Activated T-cell treated with anti-CD3 and anti-CD28 coated beads, Interleukin-2, amount 50 U/mL, for 24 hours (primary cell): Measurements from ENCODE around the gene SEC63.

Source experiments
- DNase-seq: peaks from one replicate; pipeline ENCODE4 v3.0.0-alpha.2; 2020
- H3K27ac Mint-ChIP-seq: 2 replicates; pipeline ENCODE4 v1.8.0; 2020; ENCODE audit warnings: mild to moderate bottlenecking, mixed read lengths
- H3K27me3 Mint-ChIP-seq: 2 replicates; pipeline ENCODE4 v1.8.0; 2020; ENCODE audit warnings: mixed read lengths
- H3K36me3 Mint-ChIP-seq: 2 replicates; pipeline ENCODE4 v1.8.0; 2020; ENCODE audit warnings: low read depth, mixed read lengths
- H3K4me1 Mint-ChIP-seq: 2 replicates; pipeline ENCODE4 v1.8.0; 2020; ENCODE audit warnings: low read depth, mixed read lengths
- H3K4me3 Mint-ChIP-seq: 2 replicates; pipeline ENCODE4 v1.8.0; 2020; ENCODE audit warnings: mild to moderate bottlenecking, moderate library complexity, mixed read lengths
- H3K9me3 Mint-ChIP-seq: 2 replicates; pipeline ENCODE4 v1.8.0; 2020; ENCODE audit warnings: mixed read lengths

The SEC63 gene

DNA sequence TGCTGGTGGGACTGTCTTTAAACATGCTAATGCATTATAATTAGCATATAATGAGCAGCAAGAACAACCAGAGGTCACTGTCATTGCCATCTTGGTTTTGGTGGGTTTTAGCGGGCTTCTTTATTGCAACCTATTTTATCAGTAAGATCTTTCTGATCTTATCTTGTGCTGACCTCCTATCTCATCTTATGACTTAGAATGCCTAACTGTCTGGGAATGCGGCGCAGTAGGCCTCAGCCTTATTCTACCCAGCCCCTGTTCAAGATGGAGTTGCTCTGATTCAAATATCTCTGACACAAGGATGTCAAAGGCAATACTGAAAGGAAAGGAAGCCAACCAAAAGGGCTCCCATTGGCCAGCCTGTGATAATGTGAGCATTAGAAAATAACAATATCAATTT is 29.8 kb upstream of the SEC63 start:
- H3K27ac Mint-ChIP-seq = no peak overlapping the region

DNA sequence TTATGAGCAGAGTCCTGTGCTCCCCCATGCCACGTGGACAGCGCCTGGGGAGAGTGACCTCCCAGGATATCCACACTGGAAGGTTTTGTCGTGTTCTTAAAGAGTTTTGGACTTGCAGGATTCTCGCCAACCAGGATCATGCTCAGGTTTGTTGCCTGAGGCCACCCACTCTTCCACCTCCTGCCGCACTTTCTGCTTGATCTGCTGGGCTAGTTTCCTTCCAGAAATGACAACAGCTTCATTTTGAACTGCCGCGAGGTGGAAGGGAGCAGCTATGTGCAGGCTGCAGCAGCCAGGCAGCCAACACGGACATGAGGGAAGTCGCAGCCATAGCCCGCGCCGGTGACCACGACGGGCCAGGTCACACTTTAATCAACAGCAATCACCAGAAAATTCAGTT is 27.7 kb upstream of the SEC63 start:
- Mint-ChIP-seq H3K36me3 (no peaks in the 10 kb centered on the region), H3K9me3 (no peaks in the 10 kb centered on the region), H3K4me3 (no peak overlapping the region), H3K4me1 (no peaks in the 10 kb centered on the region), H3K27me3 (no peaks in the 10 kb centered on the region), H3K27ac (no peak overlapping the region)
- DNase-seq = no peak

More for the DNA sequence above, 29.8 kb upstream of the SEC63 start:
- H3K4me1 Mint-ChIP-seq = peaks cover 2% of the 10 kb centered on the region
- H3K4me3 Mint-ChIP-seq = no peak overlapping the region
- DNase-seq = no peak
- no peaks in the 10 kb centered on the region for H3K9me3 Mint-ChIP-seq
- no peaks in the 10 kb centered on the region for H3K36me3 Mint-ChIP-seq
- H3K27me3 Mint-ChIP-seq = no peaks in the 10 kb centered on the region

DNA sequence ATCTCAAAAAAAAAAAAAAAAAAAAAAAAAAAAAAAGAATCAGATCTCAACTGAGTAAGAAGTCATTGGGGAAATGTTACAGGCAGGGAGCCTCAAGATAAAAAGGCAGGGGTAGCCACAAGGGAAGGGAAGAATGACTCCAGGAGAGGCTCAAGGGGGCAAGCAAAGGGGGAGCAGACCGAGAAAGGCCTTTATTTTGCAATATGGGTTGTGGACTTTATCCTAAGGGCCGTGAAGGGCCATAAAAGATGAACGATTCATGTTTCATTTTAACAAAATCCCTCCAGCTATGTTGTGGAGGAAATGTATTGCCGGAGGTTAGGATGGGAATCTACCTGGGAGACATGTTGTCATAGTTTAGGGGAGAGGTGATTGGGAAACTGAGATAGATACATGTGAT is 25.8 kb upstream of the SEC63 start:
- no peaks in the 10 kb centered on the region for H3K36me3 Mint-ChIP-seq
- no peak overlapping the region for H3K27ac Mint-ChIP-seq
- no peak for DNase-seq
- no peak overlapping the region for H3K4me3 Mint-ChIP-seq
- no peaks in the 10 kb centered on the region for H3K27me3 Mint-ChIP-seq
- H3K9me3 Mint-ChIP-seq = no peaks in the 10 kb centered on the region
- no peaks in the 10 kb centered on the region for H3K4me1 Mint-ChIP-seq

DNA sequence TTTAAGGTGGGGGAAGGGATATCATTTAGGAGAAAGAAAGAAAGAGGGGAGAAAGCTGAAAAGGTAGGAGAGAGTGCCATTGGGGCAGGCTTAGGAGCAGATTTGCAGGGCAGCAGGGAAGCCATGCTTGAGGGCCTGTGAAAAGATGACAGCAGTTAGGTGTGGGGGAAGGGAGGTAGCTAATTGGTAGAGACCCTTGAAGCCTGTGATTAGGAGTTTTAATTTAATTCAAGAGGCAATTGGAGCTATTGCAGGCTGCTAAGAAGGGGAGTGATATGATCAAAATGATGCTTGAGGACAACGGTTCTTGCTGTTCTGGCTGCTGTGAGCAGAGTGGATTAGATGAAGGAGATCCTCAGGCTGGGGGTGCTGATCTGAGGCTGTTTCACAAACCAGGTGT is 24.5 kb upstream of the SEC63 start:
- no peak overlapping the region for H3K4me3 Mint-ChIP-seq
- no peaks in the 10 kb centered on the region for H3K36me3 Mint-ChIP-seq
- no peak overlapping the region for H3K27ac Mint-ChIP-seq
- no peaks in the 10 kb centered on the region for H3K9me3 Mint-ChIP-seq
- no peaks in the 10 kb centered on the region for H3K4me1 Mint-ChIP-seq
- H3K27me3 Mint-ChIP-seq = no peaks in the 10 kb centered on the region
- no peak for DNase-seq

DNA sequence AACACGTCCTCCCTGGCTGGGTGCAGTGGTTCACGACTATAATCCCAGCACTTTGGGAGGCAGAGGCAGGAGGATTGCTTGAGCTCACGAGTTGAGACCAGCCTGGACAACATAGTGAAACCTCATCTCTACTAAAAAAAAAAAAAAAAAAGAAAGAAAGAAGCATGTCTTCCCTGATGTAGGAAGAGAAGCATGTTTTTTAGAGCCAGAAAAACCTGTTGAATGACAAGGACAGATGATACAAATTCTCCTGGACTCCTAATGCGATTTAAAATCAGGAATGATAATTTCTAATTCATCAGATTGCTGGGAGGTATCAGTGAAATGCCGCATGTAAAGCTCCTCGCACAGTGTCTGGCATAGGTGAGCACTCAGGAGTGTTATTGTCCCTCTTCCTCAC is 23.7 kb upstream of the SEC63 start:
- Mint-ChIP-seq H3K27me3 (no peaks in the 10 kb centered on the region), H3K27ac (no peak overlapping the region), H3K9me3 (no peaks in the 10 kb centered on the region), H3K36me3 (no peaks in the 10 kb centered on the region), H3K4me1 (no peaks in the 10 kb centered on the region), H3K4me3 (no peak overlapping the region)
- no peak for DNase-seq

DNA sequence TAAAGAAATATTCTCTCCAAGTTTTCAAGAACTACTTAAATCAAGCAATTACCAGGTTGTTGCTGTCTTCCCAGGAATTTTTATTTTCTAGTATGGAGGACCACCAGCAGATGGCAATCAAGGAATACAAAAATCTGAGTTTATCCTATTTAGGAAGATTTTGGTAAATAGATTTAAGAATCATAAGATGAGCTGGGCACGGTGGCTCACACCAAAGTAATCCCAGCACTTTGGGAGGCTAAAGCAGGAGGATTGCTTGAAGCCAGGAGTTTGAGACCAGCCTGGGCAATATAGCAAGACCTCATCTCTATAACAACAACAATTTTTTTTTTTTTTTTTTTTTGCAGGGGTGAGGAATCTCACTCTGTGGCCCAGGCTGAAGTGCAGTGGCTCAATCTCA is 19.3 kb upstream of the SEC63 start:
- Mint-ChIP-seq H3K4me3 (no peak overlapping the region), H3K27ac (no peak overlapping the region), H3K4me1 (peaks cover 4% of the 10 kb centered on the region), H3K36me3 (no peaks in the 10 kb centered on the region), H3K27me3 (no peaks in the 10 kb centered on the region), H3K9me3 (no peaks in the 10 kb centered on the region)
- DNase-seq = no peak

DNA sequence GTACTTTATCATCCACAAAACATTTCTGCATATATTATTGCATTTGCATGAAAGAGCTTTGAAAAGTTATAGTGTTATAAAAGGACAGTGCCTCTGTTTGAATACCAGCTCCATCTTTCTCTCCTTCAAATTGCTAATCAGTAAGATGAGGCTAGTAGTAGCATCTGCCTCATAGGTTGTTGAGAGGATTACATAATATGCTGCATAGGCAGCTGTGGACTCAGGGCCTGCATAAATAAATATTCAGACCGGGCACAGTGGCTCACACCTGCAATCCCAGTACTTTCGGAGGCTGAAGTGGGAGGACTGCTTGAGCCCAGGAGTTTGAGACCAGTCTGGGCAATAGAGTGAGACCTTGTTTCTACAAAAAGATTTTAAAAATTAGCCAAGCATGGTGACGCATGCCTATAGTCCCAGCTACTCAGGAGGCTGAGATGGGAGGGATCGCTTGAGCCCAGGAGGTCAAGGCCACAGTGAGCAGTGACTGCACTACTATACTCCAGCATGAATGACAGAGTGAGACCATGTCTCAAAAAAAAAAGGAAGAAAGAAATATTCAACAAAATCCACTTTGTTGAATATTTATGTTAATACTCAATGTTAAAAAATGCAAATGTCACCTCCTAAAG is 18.3 kb upstream of the SEC63 start:
- Mint-ChIP-seq H3K27ac (peak overlapping the region; percentile 22), H3K9me3 (no peaks in the 10 kb centered on the region), H3K4me3 (no peak overlapping the region), H3K4me1 (peaks cover 4% of the 10 kb centered on the region), H3K36me3 (no peaks in the 10 kb centered on the region), H3K27me3 (no peaks in the 10 kb centered on the region)
- no peak for DNase-seq

DNA sequence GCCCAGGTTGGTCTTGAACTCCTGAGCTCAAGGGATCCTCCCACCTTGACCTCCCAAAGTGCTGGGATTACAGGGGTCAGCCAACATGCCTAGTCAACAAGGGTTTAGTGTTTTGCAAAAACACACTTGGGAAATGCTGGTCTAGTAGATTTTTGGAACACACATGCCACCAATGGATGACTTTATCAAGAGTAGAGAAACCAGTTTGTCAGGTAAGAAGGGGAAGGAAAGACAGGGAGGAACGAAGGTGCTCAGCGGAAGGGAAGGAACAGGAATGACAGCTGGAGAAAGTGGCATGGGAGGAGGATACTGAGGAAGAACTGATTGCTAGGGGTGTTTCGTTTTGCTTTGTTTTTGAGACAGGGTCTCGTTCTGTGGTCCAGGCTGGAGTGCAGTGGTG is 15.6 kb upstream of the SEC63 start:
- Mint-ChIP-seq H3K4me3 (no peak overlapping the region), H3K9me3 (no peaks in the 10 kb centered on the region), H3K27me3 (no peaks in the 10 kb centered on the region), H3K4me1 (peaks cover 4% of the 10 kb centered on the region), H3K27ac (no peak overlapping the region), H3K36me3 (no peaks in the 10 kb centered on the region)
- DNase-seq = no peak

DNA sequence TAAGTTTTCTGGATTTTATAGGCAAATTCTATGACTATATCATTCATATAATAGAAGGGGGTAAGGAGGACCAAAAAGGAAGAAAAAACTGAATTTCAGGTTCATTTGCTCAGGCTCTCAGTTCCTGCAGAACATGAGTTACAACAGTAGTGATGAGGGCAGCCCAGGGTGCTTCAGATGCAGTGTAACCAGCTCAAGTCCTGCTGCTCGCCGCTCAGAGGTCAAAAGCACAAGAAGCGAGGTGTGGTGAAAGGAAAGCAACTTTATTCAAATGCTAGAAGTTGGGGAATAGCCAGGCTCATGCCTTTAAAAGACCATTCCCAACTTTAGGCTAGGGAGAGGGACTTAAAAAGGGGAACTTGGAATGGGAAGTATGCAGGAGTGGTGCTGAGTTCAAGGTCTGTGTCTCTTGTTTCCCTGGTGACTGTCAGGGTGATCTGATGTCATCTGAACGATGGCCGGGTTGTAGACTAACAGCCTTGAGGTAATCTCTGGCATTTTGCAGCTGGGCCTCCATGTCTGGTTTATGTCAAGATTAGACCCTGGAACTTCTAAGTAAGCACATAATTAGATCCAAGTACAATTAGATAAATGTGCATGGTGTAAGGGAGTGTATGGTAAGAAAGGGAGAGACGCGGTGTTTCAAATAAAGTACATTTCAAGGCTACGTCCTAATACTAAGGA is 14.5 kb upstream of the SEC63 start:
- Mint-ChIP-seq H3K4me3 (no peak overlapping the region), H3K4me1 (peaks cover 4% of the 10 kb centered on the region), H3K27ac (no peak overlapping the region), H3K27me3 (no peaks in the 10 kb centered on the region), H3K9me3 (no peaks in the 10 kb centered on the region), H3K36me3 (no peaks in the 10 kb centered on the region)
- DNase-seq = no peak

DNA sequence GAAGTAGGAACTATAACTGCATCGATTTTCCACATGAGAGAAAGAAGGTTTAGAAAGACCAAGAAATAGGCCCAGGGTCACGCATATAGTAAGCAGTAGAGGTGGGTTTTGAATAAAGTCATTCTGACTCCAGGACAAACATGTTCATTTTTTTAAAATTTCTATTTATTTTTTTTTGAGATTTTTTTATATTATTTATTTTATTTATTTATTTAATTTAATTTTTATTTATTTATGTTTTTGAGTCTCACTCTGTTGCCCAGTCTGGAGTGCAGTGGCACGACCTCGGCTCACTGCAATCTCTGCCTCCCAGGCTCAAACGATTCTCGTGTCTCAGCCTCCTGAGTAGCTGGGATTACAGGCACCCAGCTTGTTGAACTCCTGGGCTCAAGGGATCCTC is 13.2 kb upstream of the SEC63 start:
- no peaks in the 10 kb centered on the region for H3K27me3 Mint-ChIP-seq
- H3K4me3 Mint-ChIP-seq = no peak overlapping the region
- peaks cover 4% of the 10 kb centered on the region for H3K4me1 Mint-ChIP-seq
- no peaks in the 10 kb centered on the region for H3K36me3 Mint-ChIP-seq
- H3K9me3 Mint-ChIP-seq = no peaks in the 10 kb centered on the region
- no peak for DNase-seq
- no peak overlapping the region for H3K27ac Mint-ChIP-seq

DNA sequence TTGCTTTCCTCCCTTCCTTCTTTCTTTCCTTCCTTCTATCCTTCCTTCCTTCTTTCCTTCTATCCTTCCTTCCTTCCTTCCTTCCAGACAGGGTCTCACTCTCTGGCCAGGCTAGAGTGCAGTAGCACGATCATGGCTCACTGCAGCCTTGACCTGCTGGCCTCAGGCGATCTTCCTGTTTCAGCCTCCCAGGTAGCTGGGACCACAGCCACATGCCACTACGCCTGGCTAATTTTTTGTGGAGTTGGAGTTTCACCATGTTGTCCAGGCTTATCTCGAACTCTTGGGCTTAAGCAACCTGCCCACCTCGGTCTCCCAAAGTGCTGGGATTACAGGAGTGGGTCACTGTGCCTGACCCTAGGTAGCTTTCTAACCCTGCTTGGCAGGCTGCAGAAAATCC is 12.2 kb upstream of the SEC63 start:
- Mint-ChIP-seq H3K27ac (no peak overlapping the region), H3K4me3 (no peak overlapping the region), H3K27me3 (no peaks in the 10 kb centered on the region), H3K4me1 (peaks cover 9% of the 10 kb centered on the region), H3K9me3 (no peaks in the 10 kb centered on the region), H3K36me3 (no peaks in the 10 kb centered on the region)
- no peak for DNase-seq

DNA sequence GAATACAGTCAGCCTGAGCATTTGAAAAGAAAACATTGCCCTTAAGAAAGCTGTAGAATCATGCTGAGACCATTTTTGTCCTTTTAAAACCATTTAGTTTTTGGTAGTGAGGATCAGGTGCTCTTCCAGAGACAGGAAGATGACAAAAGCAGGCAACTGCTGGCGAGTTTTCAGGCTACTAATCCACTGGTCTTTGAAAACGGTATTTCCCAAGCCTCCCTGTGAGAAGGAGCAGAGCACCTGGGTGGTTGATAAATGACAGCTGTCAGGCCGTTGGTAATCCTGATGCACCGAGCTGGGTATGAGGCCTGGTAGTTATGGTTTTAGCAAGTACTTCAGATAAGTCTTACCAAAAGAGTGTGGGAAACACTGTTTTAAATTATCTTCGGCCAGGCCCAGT is 10.1 kb upstream of the SEC63 start:
- Mint-ChIP-seq H3K36me3 (no peaks in the 10 kb centered on the region), H3K9me3 (no peaks in the 10 kb centered on the region), H3K4me1 (peaks cover 26% of the 10 kb centered on the region), H3K4me3 (no peak overlapping the region), H3K27ac (no peak overlapping the region), H3K27me3 (no peaks in the 10 kb centered on the region)
- no peak for DNase-seq

DNA sequence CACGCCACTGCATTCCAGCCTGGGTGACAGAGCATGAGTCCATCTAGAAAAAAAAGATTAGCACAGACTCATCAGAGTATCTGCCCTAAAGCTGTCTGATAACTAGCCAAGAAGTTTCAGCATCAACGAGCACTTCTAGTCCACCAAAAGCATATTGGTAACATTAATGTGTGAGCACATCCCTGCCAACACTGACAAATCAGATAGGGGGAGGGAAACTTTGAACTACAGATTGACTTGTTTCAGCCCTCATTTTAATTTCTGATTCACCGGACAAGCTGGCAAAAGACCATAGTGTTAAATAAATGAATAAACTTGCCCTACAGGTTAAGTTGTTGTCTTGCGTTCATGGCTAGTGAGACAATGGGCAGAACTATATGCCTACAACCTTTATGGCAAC is 7.7 kb upstream of the SEC63 start:
- H3K9me3 Mint-ChIP-seq = no peaks in the 10 kb centered on the region
- peaks cover 23% of the 10 kb centered on the region for H3K4me1 Mint-ChIP-seq
- no peaks in the 10 kb centered on the region for H3K27me3 Mint-ChIP-seq
- no peaks in the 10 kb centered on the region for H3K36me3 Mint-ChIP-seq
- no peak overlapping the region for H3K4me3 Mint-ChIP-seq
- DNase-seq = no peak
- no peak overlapping the region for H3K27ac Mint-ChIP-seq

DNA sequence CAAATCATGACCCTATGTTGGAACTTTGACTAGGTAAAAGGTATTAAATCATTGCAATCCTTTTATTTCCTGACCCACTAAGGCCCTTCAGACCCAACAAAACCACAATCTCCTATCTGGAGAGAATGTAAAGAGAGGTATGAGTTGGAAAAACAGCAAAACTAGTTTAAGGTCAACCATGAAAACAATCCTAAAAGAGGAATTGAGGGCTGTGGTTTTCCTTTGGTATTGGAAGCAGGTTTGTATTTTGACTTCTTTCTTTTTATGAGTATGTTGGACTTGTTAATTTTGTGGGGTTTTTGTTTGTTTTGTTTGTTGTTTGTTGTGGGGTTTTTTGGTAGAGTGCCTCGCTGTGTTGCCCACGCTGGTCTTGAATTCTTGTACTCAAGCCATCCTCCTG is 4.7 kb upstream of the SEC63 start:
- Mint-ChIP-seq H3K9me3 (no peaks in the 10 kb centered on the region), H3K4me1 (peaks cover 39% of the 10 kb centered on the region), H3K4me3 (no peak overlapping the region), H3K36me3 (peaks cover 2% of the 10 kb centered on the region), H3K27me3 (no peaks in the 10 kb centered on the region), H3K27ac (no peak overlapping the region)
- no peak for DNase-seq

DNA sequence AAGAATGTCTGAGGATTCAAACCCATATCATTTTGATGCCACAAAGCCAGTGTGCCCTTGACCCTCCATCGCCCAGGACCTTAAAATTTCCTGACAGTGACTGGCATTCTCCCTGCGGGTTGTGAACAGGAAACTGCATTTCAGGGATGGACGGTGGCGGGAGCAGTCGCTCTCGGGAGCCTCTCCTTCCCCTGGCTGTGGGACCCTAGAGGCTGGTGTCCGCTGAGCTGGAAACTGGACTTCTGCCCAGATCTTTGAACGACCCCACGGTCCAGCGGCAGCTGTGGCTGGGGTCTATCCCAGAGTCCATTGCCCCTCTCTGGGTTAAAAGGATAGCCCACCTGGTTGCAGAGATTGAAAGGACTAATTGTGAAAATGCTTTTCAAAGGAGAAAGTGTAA is 1.4 kb upstream of the SEC63 start:
- H3K27ac Mint-ChIP-seq = no peak overlapping the region
- no peak for DNase-seq
- peaks cover 32% of the 10 kb centered on the region for H3K36me3 Mint-ChIP-seq
- H3K27me3 Mint-ChIP-seq = no peaks in the 10 kb centered on the region
- no peaks in the 10 kb centered on the region for H3K9me3 Mint-ChIP-seq
- peak overlapping the region; percentile 99 for H3K4me3 Mint-ChIP-seq
- peaks cover 51% of the 10 kb centered on the region for H3K4me1 Mint-ChIP-seq
